ENCODE measurements around the gene TNFRSF4. TPM values are rescaled to one million over a fixed set of nuclear protein-coding genes. Genes with fewer than 3 reads are reported as not detected.

The TNFRSF4 gene
- total RNA-seq, 2 experiments from 2014 or later: 1.1 TPM; not detected in 1

GRCh38 chr1:1204998-1205768 is 8.8 kb downstream of the TNFRSF4 start:
- no peaks in the 10 kb centered on the region for H4K20me1 ChIP-seq (ENCODE audit: insufficient read depth, low read length)
- H3K27ac ChIP-seq (ENCODE audit: low read depth, low read length, poor library complexity, severe bottlenecking): no peak overlapping the region
- DNase-seq (ENCODE audit: low spot score): no peak
- ChIA-PET POLR2A (no interaction called here), CTCF (ENCODE audit: unreplicated experiment) (interaction anchor here (0.6 kb wide), 1 partner anchor 141 kb away, joined by 3 read pairs; no protein-coding TSS in a partner anchor)
- H2AFZ ChIP-seq (ENCODE audit: low read length): no peak overlapping the region
- no peaks in the 10 kb centered on the region for H3K79me2 ChIP-seq (ENCODE audit: insufficient read depth, low read depth, low read length)
- no TSS peak for BruUV-seq (replicated peaks)
- no peaks in the 10 kb centered on the region for H3K36me3 ChIP-seq (ENCODE audit: insufficient read depth, low read length)
- intact Hi-C loops (cut with micrococcal nuclease; ENCODE audit: unreplicated experiment): no loop called here
- peaks cover 7% of the 10 kb centered on the region for H3K4me1 ChIP-seq (ENCODE audit: insufficient read depth, low read length, poor library complexity, severe bottlenecking)
- TF ChIP-seq CTCF (conservative IDR thresholded peaks at IDR 0.05; ENCODE audit: low read length) (no peak), EZH2phosphoT487 (IDR thresholded peaks at IDR 0.05; ENCODE audit: borderline replicate concordance, low read depth, low read length) (no peak)
- no peaks in the 10 kb centered on the region for H3K9me2 ChIP-seq (ENCODE audit: insufficient read depth, low read length)
- no peaks in the 10 kb centered on the region for H3K9me3 ChIP-seq (ENCODE audit: low read length)
- no peak overlapping the region for H3K4me3 ChIP-seq (ENCODE audit: low read depth, low read length, poor library complexity, severe bottlenecking)
- H3K4me2 ChIP-seq (ENCODE audit: low read length): no peak overlapping the region

GRCh38 chr1:1204425-1204920 is 9.5 kb downstream of the TNFRSF4 start:
- ChIA-PET POLR2A (no interaction called here), CTCF (ENCODE audit: unreplicated experiment) (no interaction called here)
- Histone ChIP-seq H2AFZ (ENCODE audit: low read length) (no peak overlapping the region), H3K36me3 (ENCODE audit: insufficient read depth, low read length) (no peaks in the 10 kb centered on the region), H3K4me1 (ENCODE audit: insufficient read depth, low read length, poor library complexity, severe bottlenecking) (peaks cover 7% of the 10 kb centered on the region), H4K20me1 (ENCODE audit: insufficient read depth, low read length) (no peaks in the 10 kb centered on the region), H3K27ac (ENCODE audit: low read depth, low read length, poor library complexity, severe bottlenecking) (no peak overlapping the region), H3K79me2 (ENCODE audit: insufficient read depth, low read depth, low read length) (no peaks in the 10 kb centered on the region), H3K4me2 (ENCODE audit: low read length) (no peak overlapping the region), H3K9me2 (ENCODE audit: insufficient read depth, low read length) (no peaks in the 10 kb centered on the region), H3K4me3 (ENCODE audit: low read depth, low read length, poor library complexity, severe bottlenecking) (no peak overlapping the region), H3K9me3 (ENCODE audit: low read length) (no peaks in the 10 kb centered on the region)
- intact Hi-C loops (cut with micrococcal nuclease; ENCODE audit: unreplicated experiment): no loop called here
- no peak for DNase-seq (ENCODE audit: low spot score)
- TF ChIP-seq CTCF (conservative IDR thresholded peaks at IDR 0.05; ENCODE audit: low read length): no peak
- no TSS peak for BruUV-seq (replicated peaks)

Data from OCI-LY7 (cell line).